ENCODE measurements around the gene CACHD1.
A peak's percentile ranks its signal among the peaks of the same experiment; 100 is the strongest.

The CACHD1 gene

GRCh38 chr1:64469977-64470664 lies at the start of gene CACHD1:
TSS of gene CACHD1 (plus strand) at chr1:64470129. CDS start at chr1:64470745, 616 bp downstream.
- DNase-seq, result peak; percentile 20

- no peak for DNase-seq
These were observed 48.6 kb upstream of the CACHD1 start for GRCh38 chr1:64421377-64421776.

- no peak for DNase-seq
These were observed 46.4 kb upstream of the CACHD1 start for GRCh38 chr1:64423526-64423925.

GRCh38 chr1:64424412-64424811 lies 45.5 kb upstream of the CACHD1 start:
- DNase-seq, result no peak

- no peak for DNase-seq
These were observed 44.4 kb upstream of the CACHD1 start for GRCh38 chr1:64425521-64425920.

GRCh38 chr1:64426681-64427080 lies 43.2 kb upstream of the CACHD1 start:
- DNase-seq, result no peak

GRCh38 chr1:64427879-64428278 lies 42.0 kb upstream of the CACHD1 start:
- no peak for DNase-seq

GRCh38 chr1:64433308-64433707 lies 36.6 kb upstream of the CACHD1 start:
- DNase-seq, result no peak

GRCh38 chr1:64433747-64434146 lies 36.2 kb upstream of the CACHD1 start:
- DNase-seq, result no peak

GRCh38 chr1:64435000-64435399 lies 34.9 kb upstream of the CACHD1 start:
- no peak for DNase-seq

GRCh38 chr1:64437453-64437852 lies 32.5 kb upstream of the CACHD1 start:
- DNase-seq, result no peak

GRCh38 chr1:64440183-64440826 lies 29.6 kb upstream of the CACHD1 start:
- no peak for DNase-seq

GRCh38 chr1:64451440-64451839 lies 18.5 kb upstream of the CACHD1 start:
- no peak for DNase-seq

- DNase-seq, result no peak
These were observed 16.2 kb upstream of the CACHD1 start for GRCh38 chr1:64453688-64454087.

- DNase-seq, result no peak
These were observed 11.0 kb upstream of the CACHD1 start for GRCh38 chr1:64458915-64459314.

- DNase-seq, result no peak
These were observed 10.2 kb upstream of the CACHD1 start for GRCh38 chr1:64459743-64460142.

- no peak for DNase-seq
These were observed 3.9 kb upstream of the CACHD1 start for GRCh38 chr1:64466033-64466432.

GRCh38 chr1:64469116-64469976 lies 583 bp upstream of the CACHD1 start:
- DNase-seq, result no peak

GRCh38 chr1:64470665-64471217 lies 812 bp downstream of the CACHD1 start:
- no peak for DNase-seq

GRCh38 chr1:64471218-64472039 lies 1.5 kb downstream of the CACHD1 start:
- no peak for DNase-seq

- no peak for DNase-seq
These were observed 2.1 kb downstream of the CACHD1 start for GRCh38 chr1:64472040-64472376.

- DNase-seq, result no peak
These were observed 2.9 kb downstream of the CACHD1 start for GRCh38 chr1:64472805-64473204.

GRCh38 chr1:64473367-64473766 lies 3.4 kb downstream of the CACHD1 start:
- DNase-seq, result no peak
